SK-N-SH (cell line): ENCODE results near the gene RETSAT. TPM values are rescaled to one million over a fixed set of nuclear protein-coding genes. Genes with fewer than 3 reads are reported as not detected.
A peak's percentile ranks its signal among the peaks of the same experiment; 100 is the strongest.

Source experiments
- CTCF ChIA-PET: fragments of 300-600, 350-600 bp; formaldehyde crosslinking; extraction: SDS; loops from one replicate; lab custom pipeline; 2021; lab: Yijun Ruan, JAX
- POLR2A ChIA-PET: fragments of 350-600 bp; sonication (Branson Sonifier 250); formaldehyde crosslinking; extraction: SDS; loops from one replicate; lab custom pipeline; 2020; ENCODE audit warnings: antibody characterized with exemption, inconsistent platforms; lab: Yijun Ruan, JAX
- DNase-seq: peaks from one replicate; pipeline ENCODE4 v3.0.0; 2012
- H2AFZ ChIP-seq: fragments of 200-600 bp; sonication (generic); 2 replicates; pipeline ENCODE4 v1.8.1; 2016; ENCODE audit warnings: antibody characterized with exemption, mild to moderate bottlenecking, low read depth
- H3F3A ChIP-seq: fragments of 200-600 bp; sonication (generic); replicated peaks from 2 replicates; pipeline ENCODE3; 2016; ENCODE audit warnings: antibody characterized with exemption, mild to moderate bottlenecking; ENCODE audit not compliant: insufficient read depth
- H3K27ac ChIP-seq, 2 experiments: fragments of 200-500 bp in 1 of 2; fragments of 200-600 bp in 1 of 2; sonication (Bioruptor generic) in 1 of 2; sonication (generic), shearing (Covaris generic) in 1 of 2; 2 replicates each; pipeline versions ENCODE4 v1.5.1 to v1.6.1; 2014 to 2016; ENCODE audit warnings: low read depth in 2 of 2, inconsistent platforms in 1 of 2, low read length in 1 of 2, mild to moderate bottlenecking in 1 of 2, mixed read lengths in 1 of 2
- H3K27me3 ChIP-seq: fragments of 200-600 bp; sonication (generic), shearing (Covaris generic); 2 replicates; pipeline ENCODE4 v1.6.1; 2016; ENCODE audit warnings: mixed run types; ENCODE audit not compliant: insufficient read depth
- H3K36me3 ChIP-seq, 2 experiments: fragments of 200-500 bp in 1 of 2; fragments of 200-600 bp in 1 of 2; sonication (Bioruptor generic) in 1 of 2; sonication (generic) in 1 of 2; replicated peaks in 1 of 2; 2 replicates each; pipeline versions ENCODE3 to v1.5.1; 2014 to 2016; ENCODE audit warnings: low read length in 1 of 2, mild to moderate bottlenecking in 1 of 2; ENCODE audit not compliant: insufficient read depth in 2 of 2, control insufficient read depth in 1 of 2
- H3K4me1 ChIP-seq, 2 experiments: fragments of 200-500 bp in 1 of 2; fragments of 200-600 bp in 1 of 2; sonication (Bioruptor generic) in 1 of 2; sonication (generic), shearing (Covaris generic) in 1 of 2; 2 replicates each; pipeline versions ENCODE4 v1.5.1 to v1.6.1; 2014 to 2016; ENCODE audit warnings: low read depth in 1 of 2, low read length in 1 of 2, mixed run types in 1 of 2; ENCODE audit not compliant: insufficient read depth in 2 of 2, control insufficient read depth in 1 of 2
- H3K4me2 ChIP-seq: fragments of 200-600 bp; sonication (generic), shearing (Covaris generic); 2 replicates; pipeline ENCODE4 v1.6.1; 2017; ENCODE audit warnings: mixed run types
- H3K4me3 ChIP-seq, 2 experiments: fragments of 200-500 bp in 1 of 2; fragments of 200-600 bp in 1 of 2; sonication (Bioruptor generic) in 1 of 2; sonication (generic), shearing (Covaris generic) in 1 of 2; 2 replicates each; pipeline versions ENCODE4 v1.5.1 to v1.8.1; 2014 to 2016; ENCODE audit warnings: low read depth in 2 of 2, inconsistent platforms in 1 of 2, low read length in 1 of 2, mild to moderate bottlenecking in 1 of 2, mixed read lengths in 1 of 2, moderate library complexity in 1 of 2
- H3K79me2 ChIP-seq: fragments of 200-600 bp; sonication (generic); 2 replicates; pipeline ENCODE4 v1.8.1; 2017; ENCODE audit warnings: mild to moderate bottlenecking; ENCODE audit not compliant: insufficient read depth
- H3K9ac ChIP-seq: fragments of 200-600 bp; sonication (generic); 2 replicates; pipeline ENCODE4 v1.6.1; 2017; ENCODE audit warnings: mixed run types
- H3K9me2 ChIP-seq: fragments of 200-600 bp; sonication (generic); 2 replicates; pipeline ENCODE4 v1.6.1; 2017; ENCODE audit warnings: mixed run types
- H3K9me3 ChIP-seq: fragments of 200-600 bp; sonication (generic); 2 replicates; pipeline ENCODE4 v1.6.1; 2017; ENCODE audit warnings: mixed run types, mild to moderate bottlenecking, moderate library complexity
- H4K20me1 ChIP-seq: fragments of 200-600 bp; sonication (generic); 2 replicates; pipeline ENCODE4 v1.6.1; 2017; ENCODE audit warnings: mild to moderate bottlenecking, mixed run types; ENCODE audit not compliant: insufficient read depth
- ELF1 ChIP-seq: IDR thresholded peaks from 2 replicates; pipeline ENCODE4 v1.4.0; 2012
- FOSL2 ChIP-seq: IDR thresholded peaks from 2 replicates; pipeline ENCODE4 v1.4.0; 2012; ENCODE audit warnings: low read depth, mild to moderate bottlenecking, moderate library complexity, borderline replicate concordance
- FOXJ3 ChIP-seq: sonication (generic); formaldehyde crosslinking; IDR thresholded peaks from 2 replicates; pipeline ENCODE4 v1.5.1; 2020; ENCODE audit warnings: mild to moderate bottlenecking, missing genetic modification reagents
- JUND ChIP-seq: IDR thresholded peaks from 2 replicates; pipeline ENCODE4 v1.4.0; 2012
- MEF2A ChIP-seq: IDR thresholded peaks from 2 replicates; pipeline ENCODE4 v1.4.0; 2012; ENCODE audit warnings: low read depth, borderline replicate concordance
- REST ChIP-seq: IDR thresholded peaks from 2 replicates; pipeline ENCODE4 v1.6.1; 2012; ENCODE audit warnings: mild to moderate bottlenecking, low read depth, low read length, moderate library complexity
- RFX5 ChIP-seq: IDR thresholded peaks from 2 replicates; pipeline ENCODE4 v1.6.1; 2012; ENCODE audit warnings: mild to moderate bottlenecking, improper control_type of control experiment, low read length
- RXRA ChIP-seq: IDR thresholded peaks from 2 replicates; pipeline ENCODE4 v1.4.0; 2012; ENCODE audit warnings: low read depth, mild to moderate bottlenecking, borderline replicate concordance
- SIN3A ChIP-seq: IDR thresholded peaks from 2 replicates; pipeline ENCODE4 v1.6.1; 2012; ENCODE audit warnings: low read depth, mild to moderate bottlenecking, low read length, moderate library complexity, borderline replicate concordance
- TAF1 ChIP-seq: IDR thresholded peaks from 2 replicates; pipeline ENCODE4 v1.6.1; 2012; ENCODE audit warnings: low read depth, mild to moderate bottlenecking, low read length, moderate library complexity, borderline replicate concordance
- WGBS: methylation state at CpG from one replicate; pipeline ENCODE4 v1.1.6; 2017; ENCODE audit warnings: low lambda C conversion rate; 5-methylcytosine and 5-hydroxymethylcytosine counted together
- polyA plus RNA-seq, 3 experiments: library from polyadenylated mRNA; depleted of rRNA; stranded (reverse); fragments of >200 nt; gene quantifications; 2 replicates each; pipeline ENCODE4 v1.2.3, GENCODE V29; 2012
- TF ChIP-seq, protein P1 (sequence below): IDR thresholded peaks from 2 replicates; pipeline ENCODE4 v1.4.0; 2012; ENCODE audit warnings: low read depth

RETSAT gene
- polyA plus RNA-seq, 1 of the 3 experiments (the other 2 are of a cell fraction): 28.0 TPM

GRCh38 chr2:85354286-85355072 lies at the start of gene RETSAT, which contains the start of gene ELMOD3 (continued):
- TF ChIP-seq SIN3A (peak; percentile 43; the same call in 1 of the 2 replicates), FOSL2 (no peak), REST (peak; percentile 77), MEF2A (no peak), TAF1 (peak; percentile 98), RXRA (no peak), RFX5 (peak; percentile 68; the same call in 1 of the 2 replicates), ELF1 (peak; percentile 95)
- TF ChIP-seq, protein P1, sequence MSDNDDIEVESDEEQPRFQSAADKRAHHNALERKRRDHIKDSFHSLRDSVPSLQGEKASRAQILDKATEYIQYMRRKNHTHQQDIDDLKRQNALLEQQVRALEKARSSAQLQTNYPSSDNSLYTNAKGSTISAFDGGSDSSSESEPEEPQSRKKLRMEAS: 0 out of 2 replicates have a peak, but pooled peaks have one; percentile 33

DNA sequence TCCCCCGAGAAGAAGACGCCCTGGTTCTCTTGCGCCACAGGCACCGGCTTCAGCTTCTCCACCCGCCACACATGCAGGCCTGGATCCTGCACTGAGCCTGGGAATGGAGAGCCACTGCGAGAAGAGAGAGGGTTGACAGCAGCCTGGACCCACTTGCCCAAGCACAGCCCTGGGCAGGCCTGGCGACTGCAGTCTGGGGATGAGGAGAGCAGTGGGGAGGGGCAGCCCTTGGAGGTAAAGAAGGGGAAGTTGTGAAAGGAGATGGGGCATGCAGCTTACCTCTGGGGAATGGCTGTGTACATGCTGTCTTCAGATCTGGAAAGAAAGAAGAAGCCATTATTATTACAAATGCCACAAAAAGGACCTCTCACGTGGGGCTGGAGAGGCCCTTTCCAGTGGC lies 47.5 kb upstream of the RETSAT start:
- H3K4me1 ChIP-seq: peaks cover 6 to 9% of the 10 kb centered on the region in 2 experiments; a peak in 2 of 4 replicates
- no peaks in the 10 kb centered on the region for H4K20me1 ChIP-seq
- H3K27ac ChIP-seq: no peak overlapping the region
- H3K9ac ChIP-seq: no peak overlapping the region
- no peaks in the 10 kb centered on the region for H3K36me3 ChIP-seq
- ChIA-PET POLR2A (no interaction called here), CTCF (no interaction called here)
- 0 out of 2 replicates have a peak, but pooled peaks cover 4% of the 10 kb centered on the region for H3K9me3 ChIP-seq
- no peak overlapping the region for H3K4me3 ChIP-seq
- no peaks in the 10 kb centered on the region for H3K27me3 ChIP-seq
- WGBS: 92% methylated on average over 8 of the region's 8 CpGs
- TF ChIP-seq TAF1: no peak
- no peak for TF ChIP-seq JUND
- no peak for TF ChIP-seq REST
- no peak for TF ChIP-seq FOXJ3 (CRISPR knock-in tag)
- no peaks in the 10 kb centered on the region for H3K9me2 ChIP-seq
- H3K79me2 ChIP-seq: no peaks in the 10 kb centered on the region
- H2AFZ ChIP-seq: no peak overlapping the region
- DNase-seq: no peak
- peaks cover 14% of the 10 kb centered on the region for H3F3A ChIP-seq
- H3K4me2 ChIP-seq: no peak overlapping the region
